ENCODE results near the gene RGR. TPM values are rescaled to one million over a fixed set of nuclear protein-coding genes. Genes with fewer than 3 reads are reported as not detected.

Gene RGR
- polyA plus RNA-seq, 3 donors: not detected

- 86% methylated on average over 3 of the region's 4 CpGs for WGBS (ENCODE audit: insufficient coverage)
- no peak overlapping the region for H2AFZ ChIP-seq (ENCODE audit: insufficient read depth, low read depth, low read length, poor library complexity, severe bottlenecking)
- intact Hi-C loops (cut with micrococcal nuclease): loop anchor here in 1 of 2 donors (1.0 kb wide), 1 partner anchor 58 kb away; no protein-coding TSS in a partner anchor
Measured at GRCh38 chr10:84204610-84205009, 40.2 kb upstream of the RGR start.

GRCh38 chr10:84205049-84205852 is 39.6 kb upstream of the RGR start:
- Mint-ChIP-seq H3K4me3 (no peak overlapping the region), H3K36me3 (no peaks in the 10 kb centered on the region), H3K27ac (no peak overlapping the region), H3K9me3 (no peaks in the 10 kb centered on the region), H3K4me1 (no peaks in the 10 kb centered on the region), H3K27me3 (ENCODE audit: low read depth in 3 of 3) (peaks cover 0 to 8% (median 4%) of the 10 kb centered on the region in 3 donors)
- no peaks in the 10 kb centered on the region for H3K27me3 ChIP-seq (ENCODE audit: control insufficient read depth in 2 of 2, insufficient read depth in 2 of 2, low read length in 2 of 2)
- H3K4me3 ChIP-seq (replicated peaks in 1 of 3; ENCODE audit: low read depth in 2 of 3, low read length in 3 of 3): no peak overlapping the region
- WGBS (ENCODE audit: insufficient coverage): 32% methylated on average over 6 of the region's 8 CpGs
- intact Hi-C loops (cut with micrococcal nuclease): no loop called here
- H3K9ac ChIP-seq (ENCODE audit: insufficient read depth, low read length, poor library complexity, severe bottlenecking): no peak overlapping the region
- H3K9me3 ChIP-seq (replicated peaks in 1 of 2; ENCODE audit: control insufficient read depth in 1 of 2, insufficient read depth in 1 of 2, low read length in 2 of 2): no peaks in the 10 kb centered on the region
- TF ChIP-seq CTCF (IDR thresholded peaks at IDR 0.05): peak; percentile 72
- no peaks in the 10 kb centered on the region for H3K4me1 ChIP-seq (ENCODE audit: control insufficient read depth in 1 of 2, insufficient read depth in 2 of 2, low read length in 2 of 2)
- H2AFZ ChIP-seq (ENCODE audit: insufficient read depth, low read depth, low read length, poor library complexity, severe bottlenecking): no peak overlapping the region
- no peaks in the 10 kb centered on the region for H3K79me2 ChIP-seq (ENCODE audit: insufficient read depth, low read length)
- no peak overlapping the region for H3K27ac ChIP-seq (ENCODE audit: low read depth in 1 of 2, low read length in 2 of 2)
- peak; percentile 20 to 51 (median 38) for DNase-seq
- no peaks in the 10 kb centered on the region for H3K36me3 ChIP-seq (replicated peaks in 1 of 2; ENCODE audit: control insufficient read depth in 1 of 2, insufficient read depth in 2 of 2, low read length in 2 of 2)
- H4K20me1 ChIP-seq (ENCODE audit: insufficient read depth, low read length): no peaks in the 10 kb centered on the region
- no peak overlapping the region for H3K4me2 ChIP-seq (replicated peaks; ENCODE audit: extremely low read depth, low read length, poor library complexity, severe bottlenecking)

More at GRCh38 chr10:84204610-84205009, 40.2 kb upstream of the RGR start:
- Histone ChIP-seq H3K4me3 (replicated peaks in 1 of 3; ENCODE audit: low read depth in 2 of 3, low read length in 3 of 3) (no peak overlapping the region), H3K4me1 (ENCODE audit: control insufficient read depth in 1 of 2, insufficient read depth in 2 of 2, low read length in 2 of 2) (no peaks in the 10 kb centered on the region), H3K36me3 (replicated peaks in 1 of 2; ENCODE audit: control insufficient read depth in 1 of 2, insufficient read depth in 2 of 2, low read length in 2 of 2) (no peaks in the 10 kb centered on the region), H4K20me1 (ENCODE audit: insufficient read depth, low read length) (no peaks in the 10 kb centered on the region), H3K9me3 (replicated peaks in 1 of 2; ENCODE audit: control insufficient read depth in 1 of 2, insufficient read depth in 1 of 2, low read length in 2 of 2) (no peaks in the 10 kb centered on the region), H3K4me2 (replicated peaks; ENCODE audit: extremely low read depth, low read length, poor library complexity, severe bottlenecking) (no peak overlapping the region), H3K79me2 (ENCODE audit: insufficient read depth, low read length) (no peaks in the 10 kb centered on the region), H3K9ac (ENCODE audit: insufficient read depth, low read length, poor library complexity, severe bottlenecking) (no peak overlapping the region), H3K27me3 (ENCODE audit: control insufficient read depth in 2 of 2, insufficient read depth in 2 of 2, low read length in 2 of 2) (no peaks in the 10 kb centered on the region), H3K27ac (ENCODE audit: low read depth in 1 of 2, low read length in 2 of 2) (no peak overlapping the region)
- no peaks in the 10 kb centered on the region for H3K4me1 Mint-ChIP-seq
- H3K4me3 Mint-ChIP-seq: no peak overlapping the region
- H3K27me3 Mint-ChIP-seq (ENCODE audit: low read depth in 3 of 3): peaks cover 0 to 10% (median 4%) of the 10 kb centered on the region in 3 donors
- no peak for TF ChIP-seq CTCF (IDR thresholded peaks at IDR 0.05)
- H3K36me3 Mint-ChIP-seq: no peaks in the 10 kb centered on the region
- no peak overlapping the region for H3K27ac Mint-ChIP-seq
- no peaks in the 10 kb centered on the region for H3K9me3 Mint-ChIP-seq
- no peak for DNase-seq

Data from CD14-positive monocyte (primary cell).